GM19025 (cell line): ENCODE results near the gene EIF3CL.
"Not testable (repeated sequence)": the region's sequence is repeated elsewhere in the genome, so short reads cannot be mapped to it uniquely, and the experiment has no call there.

Source experiments
- ATAC-seq: cut with Tn5 transposase; IDR thresholded peaks from one replicate; pipeline ENCODE4 v1.9.1; 2021; ENCODE audit warnings: mild to moderate bottlenecking, low read depth, moderate library complexity; ENCODE audit not compliant: unreplicated experiment

EIF3CL gene

GRCh38 chr16:28363408-28363807 lies 40.2 kb downstream of the EIF3CL start, which contains the start of gene NPIPB6:
TSS of gene NPIPB6 (minus strand) at chr16:28363508. CDS start at chr16:28362822, 686 bp downstream.
- ATAC-seq, result not testable (repeated sequence)

GRCh38 chr16:28362600-28362999 lies 41.0 kb downstream of the EIF3CL start:
- not testable (repeated sequence) for ATAC-seq

- ATAC-seq, result not testable (repeated sequence)
Measured at GRCh38 chr16:28338230-28338629, 65.4 kb downstream of the EIF3CL start.

- not testable (repeated sequence) for ATAC-seq
Measured at GRCh38 chr16:28336940-28337710, 66.5 kb downstream of the EIF3CL start.

GRCh38 chr16:28335678-28336077 lies 68.0 kb downstream of the EIF3CL start:
- ATAC-seq, result not testable (repeated sequence)

- not testable (repeated sequence) for ATAC-seq
Measured at GRCh38 chr16:28332632-28333031, 71.0 kb downstream of the EIF3CL start.

GRCh38 chr16:28330981-28331380 lies 72.7 kb downstream of the EIF3CL start:
- not testable (repeated sequence) for ATAC-seq

GRCh38 chr16:28330232-28330631 lies 73.4 kb downstream of the EIF3CL start:
- ATAC-seq, result not testable (repeated sequence)
